Left ventricle myocardium inferior (tissue), 1 donor: ENCODE data around the gene SLC43A3. TPM values are rescaled to one million over a fixed set of nuclear protein-coding genes. Genes with fewer than 3 reads are reported as not detected.

Experiments
- DNase-seq: peaks from one replicate; pipeline ENCODE4 v3.0.0-alpha.2; 2020
- H3K27ac ChIP-seq: fragments of 200-600 bp; replicated peaks from 2 replicates; pipeline ENCODE4 v1.8.0; 2021
- H3K27me3 ChIP-seq: fragments of 200-600 bp; 2 replicates; pipeline ENCODE4 v1.8.0; 2021; ENCODE audit warnings: low read depth
- H3K36me3 ChIP-seq: fragments of 200-600 bp; 2 replicates; pipeline ENCODE4 v1.8.0; 2021
- H3K4me1 ChIP-seq: fragments of 200-600 bp; 2 replicates; pipeline ENCODE4 v1.8.0; 2021
- H3K4me3 ChIP-seq: fragments of 200-600 bp; 2 replicates; pipeline ENCODE4 v1.8.0; 2021; ENCODE audit warnings: mild to moderate bottlenecking, moderate library complexity
- H3K9me3 ChIP-seq: fragments of 200-600 bp; replicated peaks from 2 replicates; pipeline ENCODE4 v1.8.0; 2021
- intact Hi-C: fragments of 100-400 bp; cut with micrococcal nuclease; formaldehyde crosslinking; loops from one replicate; pipeline ENCODE4 v1.11.0; 2022
- total RNA-seq: library from RNA; stranded (reverse); fragmentation: NEBNext Ultra II Directional; extraction: Animal tissue kit (Norgen Biotek cat#: 25700); gene quantifications from one replicate; pipeline ENCODE4 v1.2.1, GENCODE V29; 2021
- TF ChIP-seq, protein P1 (sequence below): fragments of 200-600 bp; IDR thresholded peaks from 2 replicates; pipeline ENCODE4 v1.8.0; 2021; ENCODE audit warnings: antibody characterized with exemption, mild to moderate bottlenecking, borderline replicate concordance
- donor health status: DM: no; HTN: yes; CAD: no; lungs with severe emphysema.

Gene SLC43A3
- total RNA-seq, 1 donor from 2014 or later: 21.0 TPM

DNA sequence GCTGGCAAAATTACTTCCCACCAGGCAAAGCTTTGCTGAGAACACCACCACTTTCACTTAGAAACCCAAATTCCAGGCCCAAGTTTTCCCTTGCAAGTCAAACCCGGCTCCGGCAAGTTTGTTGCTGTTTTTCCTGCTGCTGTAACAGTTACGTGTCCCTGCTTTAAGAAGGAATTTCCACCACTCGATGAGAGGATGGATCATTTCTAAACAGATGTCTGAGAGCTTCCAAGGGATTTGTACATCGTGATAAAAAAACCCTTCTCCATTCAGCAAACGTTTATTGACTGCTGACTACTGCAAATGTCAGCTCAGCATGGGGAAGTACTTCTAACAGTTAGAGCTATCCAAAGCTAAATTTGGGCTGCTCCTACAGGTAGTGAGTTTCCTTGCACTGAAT is 69.1 kb downstream of the SLC43A3 start:
- no peaks in the 10 kb centered on the region for H3K27me3 ChIP-seq
- H3K4me3 ChIP-seq: no peak overlapping the region
- no peaks in the 10 kb centered on the region for H3K36me3 ChIP-seq
- TF ChIP-seq, protein P1, sequence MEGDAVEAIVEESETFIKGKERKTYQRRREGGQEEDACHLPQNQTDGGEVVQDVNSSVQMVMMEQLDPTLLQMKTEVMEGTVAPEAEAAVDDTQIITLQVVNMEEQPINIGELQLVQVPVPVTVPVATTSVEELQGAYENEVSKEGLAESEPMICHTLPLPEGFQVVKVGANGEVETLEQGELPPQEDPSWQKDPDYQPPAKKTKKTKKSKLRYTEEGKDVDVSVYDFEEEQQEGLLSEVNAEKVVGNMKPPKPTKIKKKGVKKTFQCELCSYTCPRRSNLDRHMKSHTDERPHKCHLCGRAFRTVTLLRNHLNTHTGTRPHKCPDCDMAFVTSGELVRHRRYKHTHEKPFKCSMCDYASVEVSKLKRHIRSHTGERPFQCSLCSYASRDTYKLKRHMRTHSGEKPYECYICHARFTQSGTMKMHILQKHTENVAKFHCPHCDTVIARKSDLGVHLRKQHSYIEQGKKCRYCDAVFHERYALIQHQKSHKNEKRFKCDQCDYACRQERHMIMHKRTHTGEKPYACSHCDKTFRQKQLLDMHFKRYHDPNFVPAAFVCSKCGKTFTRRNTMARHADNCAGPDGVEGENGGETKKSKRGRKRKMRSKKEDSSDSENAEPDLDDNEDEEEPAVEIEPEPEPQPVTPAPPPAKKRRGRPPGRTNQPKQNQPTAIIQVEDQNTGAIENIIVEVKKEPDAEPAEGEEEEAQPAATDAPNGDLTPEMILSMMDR: no peak
- intact Hi-C loops: no loop called here
- H3K27ac ChIP-seq: peak overlapping the region; percentile 64
- no peaks in the 10 kb centered on the region for H3K9me3 ChIP-seq
- H3K4me1 ChIP-seq: peaks cover 22% of the 10 kb centered on the region
- no peak for DNase-seq

DNA sequence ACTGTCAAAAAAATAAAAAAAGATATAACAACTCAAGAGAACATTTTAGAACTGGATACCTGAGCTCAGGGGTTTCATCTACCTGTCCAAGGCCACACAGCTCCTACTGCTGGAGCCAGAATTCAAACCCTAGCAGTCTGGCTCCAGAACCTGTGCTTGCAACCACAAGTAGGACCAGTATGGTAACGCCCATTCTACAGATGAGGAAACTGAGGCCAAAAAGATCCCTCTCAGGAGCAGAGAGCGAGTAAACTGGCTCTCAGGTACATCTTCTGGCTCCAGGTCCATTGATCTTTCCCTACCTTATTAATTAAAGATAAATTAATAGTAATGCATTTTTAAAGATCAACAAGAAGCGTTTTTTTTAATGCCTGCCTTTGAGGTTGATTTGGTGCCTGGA is 69.6 kb downstream of the SLC43A3 start:
- no peaks in the 10 kb centered on the region for H3K36me3 ChIP-seq
- intact Hi-C loops: no loop called here
- peak overlapping the region; percentile 64 for H3K27ac ChIP-seq
- no peak for DNase-seq
- no peaks in the 10 kb centered on the region for H3K27me3 ChIP-seq
- no peaks in the 10 kb centered on the region for H3K9me3 ChIP-seq
- H3K4me3 ChIP-seq: no peak overlapping the region
- H3K4me1 ChIP-seq: peaks cover 22% of the 10 kb centered on the region
- TF ChIP-seq, protein P1: no peak

Other genes starting within 250 kb of the SLC43A3 start
- 0.16 TPM for gene LRRC55, start 245.2 kb downstream of the SLC43A3 start, total RNA-seq
- 8.5 TPM for gene APLNR, start 189.9 kb downstream of the SLC43A3 start, total RNA-seq
- gene TNKS1BP1, start 102.2 kb downstream of the SLC43A3 start, total RNA-seq: 32.6 TPM
- gene SSRP1, start 91.2 kb downstream of the SLC43A3 start, total RNA-seq: 34.6 TPM
- 1.4 TPM for gene P2RX3, start 88.8 kb downstream of the SLC43A3 start, total RNA-seq
- not detected for gene PRG3, start 46.0 kb downstream of the SLC43A3 start, total RNA-seq
- gene PRG2, start 36.5 kb downstream of the SLC43A3 start, total RNA-seq: not detected
- gene RTN4RL2, start 33.4 kb upstream of the SLC43A3 start, total RNA-seq: 1.3 TPM
- gene SLC43A1, start 88.6 kb upstream of the SLC43A3 start, total RNA-seq: 4.3 TPM
- gene TIMM10, start 103.6 kb upstream of the SLC43A3 start, total RNA-seq: 61.0 TPM
- gene SMTNL1, start 110.5 kb upstream of the SLC43A3 start, total RNA-seq: not detected
- 19.0 TPM for gene UBE2L6, start 140.6 kb upstream of the SLC43A3 start, total RNA-seq
- 94.6 TPM for gene SERPING1, start 170.6 kb upstream of the SLC43A3 start, total RNA-seq
- 0.55 TPM for gene YPEL4, start 222.8 kb upstream of the SLC43A3 start, total RNA-seq
- gene CLP1, start 230.6 kb upstream of the SLC43A3 start, total RNA-seq: 6.0 TPM
- gene ZDHHC5, start 241.0 kb upstream of the SLC43A3 start, total RNA-seq: 45.8 TPM